ENCODE results near the gene KCNIP4. TPM values are rescaled to one million over a fixed set of nuclear protein-coding genes. Genes with fewer than 3 reads are reported as not detected.

The KCNIP4 gene
- total RNA-seq, 3 donors from 2014 or later (not counting 1 experiment from before 2014, with no cell fraction given), result not detected

GRCh38 chr4:21858971-21859370 is 89.6 kb downstream of the KCNIP4 start:
- Histone ChIP-seq H3K27me3 (ENCODE audit: control insufficient read depth, insufficient read depth, low read length) (no peaks in the 10 kb centered on the region), H3K4me3 (ENCODE audit: low read length) (no peak overlapping the region), H3K27ac (ENCODE audit: low read length) (no peak overlapping the region), H3K36me3 (ENCODE audit: control insufficient read depth, insufficient read depth, low read length) (no peaks in the 10 kb centered on the region), H3K9me3 (ENCODE audit: control insufficient read depth, insufficient read depth, low read length) (peaks cover 6% of the 10 kb centered on the region), H3K4me1 (ENCODE audit: control insufficient read depth, insufficient read depth, low read length) (no peaks in the 10 kb centered on the region)
- Mint-ChIP-seq H3K36me3 (no peaks in the 10 kb centered on the region), H3K4me3 (no peak overlapping the region), H3K27ac (no peak overlapping the region), H3K27me3 (ENCODE audit: low read depth in 2 of 2) (no peaks in the 10 kb centered on the region), H3K4me1 (no peaks in the 10 kb centered on the region), H3K9me3 (peaks cover 3 to 7% of the 10 kb centered on the region in 2 donors)
- no peak for DNase-seq
- intact Hi-C loops (cut with micrococcal nuclease), result no loop called here
- WGBS (ENCODE audit: insufficient coverage), result 77% methylated on average over 2 of the region's 3 CpGs
- TF ChIP-seq CTCF (IDR thresholded peaks at IDR 0.05), result no peak
- no peak for ATAC-seq

- no peak for TF ChIP-seq CTCF (IDR thresholded peaks at IDR 0.05)
- intact Hi-C loops (cut with micrococcal nuclease), result no loop called here
These were observed 91.8 kb downstream of the KCNIP4 start for GRCh38 chr4:21856754-21857153.

GRCh38 chr4:21856301-21856700 is 92.3 kb downstream of the KCNIP4 start:
- no peaks in the 10 kb centered on the region for H3K36me3 ChIP-seq (ENCODE audit: control insufficient read depth, insufficient read depth, low read length)
- H3K4me1 ChIP-seq (ENCODE audit: control insufficient read depth, insufficient read depth, low read length), result no peaks in the 10 kb centered on the region
- H3K9me3 ChIP-seq (ENCODE audit: control insufficient read depth, insufficient read depth, low read length), result peaks cover 6% of the 10 kb centered on the region
- H3K27ac Mint-ChIP-seq, result no peak overlapping the region
- ATAC-seq (no peak), DNase-seq (no peak)
- H3K4me3 Mint-ChIP-seq, result no peak overlapping the region
- H3K4me1 Mint-ChIP-seq, result no peaks in the 10 kb centered on the region
- TF ChIP-seq CTCF (IDR thresholded peaks at IDR 0.05), result no peak
- WGBS (ENCODE audit: insufficient coverage), result 72% methylated on average over 6 of the region's 6 CpGs
- no peak overlapping the region for H3K27ac ChIP-seq (ENCODE audit: low read length)
- H3K9me3 Mint-ChIP-seq, result peaks cover 0 to 2% of the 10 kb centered on the region in 2 donors
- no peaks in the 10 kb centered on the region for H3K27me3 Mint-ChIP-seq (ENCODE audit: low read depth in 2 of 2)
- H3K36me3 Mint-ChIP-seq, result no peaks in the 10 kb centered on the region
- intact Hi-C loops (cut with micrococcal nuclease), result no loop called here
- no peak overlapping the region for H3K4me3 ChIP-seq (ENCODE audit: low read length)
- no peaks in the 10 kb centered on the region for H3K27me3 ChIP-seq (ENCODE audit: control insufficient read depth, insufficient read depth, low read length)

More at GRCh38 chr4:21856754-21857153, 91.8 kb downstream of the KCNIP4 start:
- Histone ChIP-seq H3K4me1 (ENCODE audit: control insufficient read depth, insufficient read depth, low read length) (no peaks in the 10 kb centered on the region), H3K4me3 (ENCODE audit: low read length) (no peak overlapping the region), H3K36me3 (ENCODE audit: control insufficient read depth, insufficient read depth, low read length) (no peaks in the 10 kb centered on the region), H3K27ac (ENCODE audit: low read length) (no peak overlapping the region), H3K27me3 (ENCODE audit: control insufficient read depth, insufficient read depth, low read length) (no peaks in the 10 kb centered on the region), H3K9me3 (ENCODE audit: control insufficient read depth, insufficient read depth, low read length) (peaks cover 6% of the 10 kb centered on the region)
- DNase-seq, result no peak
- Mint-ChIP-seq H3K27me3 (ENCODE audit: low read depth in 2 of 2) (no peaks in the 10 kb centered on the region), H3K4me3 (no peak overlapping the region), H3K4me1 (no peaks in the 10 kb centered on the region), H3K27ac (no peak overlapping the region), H3K9me3 (peaks cover 2 to 4% of the 10 kb centered on the region in 2 donors), H3K36me3 (no peaks in the 10 kb centered on the region)
- ATAC-seq, result no peak
- 74% methylated on average over 2 of the region's 2 CpGs for WGBS (ENCODE audit: insufficient coverage)

- no peaks in the 10 kb centered on the region for H3K4me1 Mint-ChIP-seq
These were observed 99.5 kb downstream of the KCNIP4 start for GRCh38 chr4:21849077-21849476.

More at GRCh38 chr4:21849077-21849476, 99.5 kb downstream of the KCNIP4 start:
- no peak for TF ChIP-seq CTCF (IDR thresholded peaks at IDR 0.05)
- intact Hi-C loops (cut with micrococcal nuclease), result no loop called here
- H3K9me3 Mint-ChIP-seq, result no peaks in the 10 kb centered on the region
- H3K36me3 ChIP-seq (ENCODE audit: control insufficient read depth, insufficient read depth, low read length), result no peaks in the 10 kb centered on the region
- no peaks in the 10 kb centered on the region for H3K27me3 ChIP-seq (ENCODE audit: control insufficient read depth, insufficient read depth, low read length)
- WGBS (ENCODE audit: insufficient coverage), result 57% methylated on average over 1 of the region's 3 CpGs
- no peak overlapping the region for H3K4me3 Mint-ChIP-seq
- no peak overlapping the region for H3K27ac Mint-ChIP-seq
- H3K4me1 ChIP-seq (ENCODE audit: control insufficient read depth, insufficient read depth, low read length), result no peaks in the 10 kb centered on the region
- DNase-seq, result no peak
- ATAC-seq, result no peak
- no peaks in the 10 kb centered on the region for H3K27me3 Mint-ChIP-seq (ENCODE audit: low read depth in 2 of 2)
- H3K36me3 Mint-ChIP-seq, result no peaks in the 10 kb centered on the region
- no peaks in the 10 kb centered on the region for H3K9me3 ChIP-seq (ENCODE audit: control insufficient read depth, insufficient read depth, low read length)
- H3K27ac ChIP-seq (ENCODE audit: low read length), result no peak overlapping the region
- H3K4me3 ChIP-seq (ENCODE audit: low read length), result no peak overlapping the region
